KBM-7 (cell line): ENCODE data around the gene PCDHA3.
"Not testable (repeated sequence)": the region's sequence is repeated elsewhere in the genome, so short reads cannot be mapped to it uniquely, and the experiment has no call there.

Experiments
- DNase-seq: peaks from one replicate; pipeline ENCODE4 v3.0.0-alpha.2; 2015
- in situ Hi-C: fragments of 300-500 bp; cut with MboI; formaldehyde crosslinking; loops from 2 replicates; pipeline ENCODE4 v1.14.3; 2020; ENCODE audit warnings: low sequenced_read_pairs, low pct_unique_long_range_greater_than_20kb, mixed read lengths

PCDHA3 gene

DNA sequence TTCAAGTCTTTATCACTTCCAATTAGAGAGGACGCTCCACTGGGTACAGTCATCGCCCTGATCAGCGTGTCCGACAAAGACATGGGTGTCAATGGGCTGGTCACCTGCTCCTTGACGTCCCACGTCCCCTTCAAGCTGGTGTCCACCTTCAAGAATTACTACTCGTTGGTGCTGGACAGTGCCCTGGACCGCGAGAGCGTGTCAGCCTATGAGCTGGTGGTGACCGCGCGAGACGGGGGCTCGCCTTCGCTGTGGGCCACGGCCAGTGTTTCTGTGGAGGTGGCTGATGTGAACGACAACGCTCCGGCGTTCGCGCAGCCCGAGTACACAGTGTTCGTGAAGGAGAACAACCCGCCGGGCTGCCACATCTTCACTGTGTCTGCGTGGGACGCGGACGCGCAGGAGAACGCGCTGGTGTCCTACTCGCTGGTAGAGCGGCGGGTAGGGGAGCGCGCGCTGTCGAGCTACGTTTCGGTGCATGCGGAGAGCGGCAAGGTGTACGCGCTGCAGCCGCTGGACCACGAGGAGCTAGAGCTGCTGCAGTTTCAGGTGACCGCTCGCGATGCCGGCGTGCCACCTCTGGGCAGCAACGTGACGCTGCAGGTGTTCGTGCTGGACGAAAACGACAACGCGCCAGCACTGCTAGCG, 7.5 kb downstream of the PCDHA3 start:
- in situ Hi-C loops = not testable (repeated sequence)

DNA sequence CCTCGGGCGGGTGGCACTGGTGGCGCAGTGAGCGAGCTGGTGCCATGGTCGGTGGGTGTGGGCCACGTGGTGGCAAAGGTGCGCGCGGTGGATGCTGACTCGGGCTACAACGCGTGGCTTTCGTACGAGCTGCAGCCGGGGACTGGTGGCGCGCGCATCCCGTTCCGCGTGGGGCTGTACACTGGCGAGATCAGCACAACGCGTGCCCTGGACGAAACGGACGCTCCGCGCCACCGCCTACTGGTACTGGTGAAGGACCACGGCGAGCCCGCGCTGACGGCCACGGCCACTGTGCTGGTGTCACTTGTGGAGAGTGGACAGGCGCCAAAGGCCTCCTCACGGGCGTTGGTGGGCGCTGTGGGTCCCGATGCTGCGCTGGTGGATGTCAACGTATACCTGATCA, 8.0 kb downstream of the PCDHA3 start:
- no peak for DNase-seq
- in situ Hi-C loops = no loop called here

More for the DNA sequence above, 7.5 kb downstream of the PCDHA3 start:
- not testable (repeated sequence) for DNase-seq

DNA sequence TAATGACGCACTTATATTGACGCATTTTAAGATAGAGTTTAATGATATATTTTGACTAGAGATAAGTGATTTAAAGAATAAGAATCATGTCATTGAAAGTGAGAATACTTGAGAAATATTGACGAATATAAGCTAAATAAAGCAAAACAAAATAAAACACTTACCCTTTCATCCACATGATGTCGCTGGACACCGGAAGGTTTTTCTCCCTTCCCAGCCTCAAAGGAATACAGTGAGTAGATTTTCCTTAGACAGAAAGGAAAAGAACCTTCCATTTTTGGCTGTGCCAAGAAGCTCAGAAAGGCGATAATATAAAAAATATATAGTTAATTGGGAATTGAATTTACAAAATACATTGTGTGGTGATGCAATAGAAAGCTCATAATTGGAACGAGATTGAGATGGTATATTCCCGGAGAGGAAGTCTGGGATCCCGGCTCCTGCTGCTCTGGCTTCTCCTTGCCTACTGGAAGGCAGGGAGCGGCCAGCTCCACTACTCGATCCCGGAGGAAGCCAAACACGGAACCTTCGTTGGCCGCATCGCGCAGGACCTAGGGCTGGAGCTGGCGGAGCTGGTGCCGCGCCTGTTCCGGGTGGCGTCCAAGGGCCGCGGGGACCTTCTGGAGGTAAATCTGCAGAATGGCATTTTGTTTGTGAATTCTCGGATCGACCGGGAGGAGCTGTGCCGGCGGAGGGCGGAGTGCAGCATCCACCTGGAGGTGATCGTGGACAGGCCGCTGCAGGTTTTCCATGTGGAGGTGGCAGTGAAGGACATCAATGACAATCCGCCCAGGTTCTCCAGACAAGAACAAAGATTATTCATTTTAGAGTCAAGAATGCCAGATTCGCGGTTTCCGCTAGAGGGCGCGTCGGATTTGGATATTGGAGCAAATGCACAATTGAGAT, 20.8 kb downstream of the PCDHA3 start, which contains the start of gene PCDHA5:
Gene PCDHA5, plus strand, starts transcription at position 239 of the 906 bp plus-strand sequence.
- peak; percentile 44 for DNase-seq
- in situ Hi-C loops = no loop called here

DNA sequence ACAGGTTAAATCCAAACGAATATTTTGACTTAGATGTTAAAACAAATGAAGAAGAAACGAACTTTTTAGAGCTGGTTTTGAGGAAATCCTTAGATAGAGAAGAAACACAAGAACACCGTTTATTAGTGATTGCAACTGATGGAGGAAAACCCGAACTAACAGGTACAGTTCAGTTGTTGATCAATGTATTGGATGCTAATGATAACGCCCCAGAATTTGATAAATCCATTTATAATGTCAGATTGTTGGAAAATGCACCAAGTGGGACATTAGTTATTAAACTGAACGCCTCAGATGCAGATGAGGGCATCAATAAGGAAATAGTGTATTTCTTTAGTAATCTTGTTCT, 21.4 kb downstream of the PCDHA3 start:
- DNase-seq = no peak
- in situ Hi-C loops = no loop called here

DNA sequence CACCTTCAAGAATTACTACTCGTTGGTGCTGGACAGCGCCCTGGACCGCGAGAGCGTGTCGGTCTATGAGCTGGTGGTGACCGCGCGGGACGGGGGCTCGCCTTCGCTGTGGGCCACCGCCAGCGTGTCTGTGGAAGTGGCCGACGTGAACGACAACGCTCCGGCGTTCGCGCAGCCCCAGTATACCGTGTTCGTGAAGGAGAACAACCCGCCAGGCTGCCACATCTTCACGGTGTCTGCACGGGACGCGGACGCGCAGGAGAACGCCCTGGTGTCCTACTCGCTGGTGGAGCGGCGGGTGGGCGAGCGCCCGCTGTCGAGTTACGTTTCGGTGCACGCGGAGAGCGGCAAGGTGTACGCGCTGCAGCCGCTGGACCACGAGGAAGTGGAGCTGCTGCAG, 22.1 kb downstream of the PCDHA3 start:
- in situ Hi-C loops, DNase-seq: not testable (repeated sequence)

DNA sequence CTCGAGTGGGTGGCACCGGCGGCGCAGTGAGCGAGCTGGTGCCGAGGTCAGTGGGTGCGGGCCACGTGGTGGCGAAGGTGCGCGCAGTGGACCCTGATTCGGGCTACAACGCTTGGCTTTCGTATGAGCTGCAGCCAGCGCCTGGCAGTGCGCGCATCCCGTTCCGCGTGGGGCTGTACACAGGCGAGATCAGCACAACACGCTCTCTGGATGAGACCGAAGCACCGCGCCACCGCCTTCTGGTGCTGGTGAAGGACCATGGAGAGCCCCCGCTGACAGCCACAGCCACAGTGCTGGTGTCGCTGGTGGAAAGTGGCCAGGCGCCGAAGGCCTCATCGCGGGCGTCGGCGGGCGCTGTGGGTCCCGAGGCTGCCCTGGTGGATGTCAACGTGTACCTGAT, 22.6 kb downstream of the PCDHA3 start:
- DNase-seq = no peak
- in situ Hi-C loops = no loop called here

DNA sequence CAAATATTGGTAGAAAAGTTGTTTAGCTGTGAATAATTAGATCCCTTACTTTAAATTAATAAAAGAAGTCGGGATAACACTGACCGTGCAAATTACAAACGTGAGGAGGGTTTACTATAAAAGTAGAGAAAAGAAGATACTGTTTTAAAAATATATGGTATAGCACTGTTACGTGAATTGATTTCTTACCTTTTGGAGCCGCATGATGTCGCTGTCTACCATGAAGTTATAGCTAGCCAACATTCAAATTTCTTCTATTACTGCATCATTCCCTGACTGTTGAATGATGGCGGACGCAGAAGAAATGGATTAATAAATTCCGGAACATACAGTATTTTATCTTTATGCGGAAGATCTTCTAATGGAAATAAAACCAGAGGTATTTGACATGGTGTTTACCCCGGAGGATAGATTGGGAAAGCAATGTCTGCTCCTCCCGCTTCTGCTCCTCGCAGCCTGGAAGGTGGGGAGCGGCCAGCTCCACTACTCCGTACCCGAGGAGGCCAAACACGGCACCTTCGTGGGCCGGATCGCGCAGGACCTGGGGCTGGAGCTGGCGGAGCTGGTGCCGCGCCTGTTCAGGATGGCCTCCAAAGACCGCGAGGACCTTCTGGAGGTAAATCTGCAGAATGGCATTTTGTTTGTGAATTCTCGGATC, 27.0 kb downstream of the PCDHA3 start, which contains the start of gene PCDHA6:
Gene PCDHA6, plus strand, starts transcription at position 257 of the 658 bp plus-strand sequence. Its CDS starts 132 bp downstream, at position 389.
- DNase-seq = no peak

DNA sequence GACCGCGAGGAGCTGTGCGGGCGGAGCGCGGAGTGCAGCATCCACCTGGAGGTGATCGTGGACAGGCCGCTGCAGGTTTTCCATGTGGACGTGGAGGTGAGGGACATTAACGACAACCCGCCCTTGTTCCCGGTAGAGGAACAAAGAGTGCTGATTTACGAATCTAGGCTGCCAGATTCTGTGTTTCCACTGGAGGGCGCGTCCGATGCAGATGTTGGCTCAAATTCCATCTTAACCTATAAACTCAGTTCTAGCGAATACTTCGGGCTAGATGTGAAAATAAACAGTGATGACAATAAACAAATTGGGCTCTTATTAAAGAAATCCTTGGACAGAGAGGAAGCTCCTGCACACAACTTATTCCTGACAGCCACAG, 27.5 kb downstream of the PCDHA3 start:
- DNase-seq = no peak
- in situ Hi-C loops = no loop called here

More for the DNA sequence above, 27.0 kb downstream of the PCDHA3 start, which contains the start of gene PCDHA6:
- in situ Hi-C loops = no loop called here

DNA sequence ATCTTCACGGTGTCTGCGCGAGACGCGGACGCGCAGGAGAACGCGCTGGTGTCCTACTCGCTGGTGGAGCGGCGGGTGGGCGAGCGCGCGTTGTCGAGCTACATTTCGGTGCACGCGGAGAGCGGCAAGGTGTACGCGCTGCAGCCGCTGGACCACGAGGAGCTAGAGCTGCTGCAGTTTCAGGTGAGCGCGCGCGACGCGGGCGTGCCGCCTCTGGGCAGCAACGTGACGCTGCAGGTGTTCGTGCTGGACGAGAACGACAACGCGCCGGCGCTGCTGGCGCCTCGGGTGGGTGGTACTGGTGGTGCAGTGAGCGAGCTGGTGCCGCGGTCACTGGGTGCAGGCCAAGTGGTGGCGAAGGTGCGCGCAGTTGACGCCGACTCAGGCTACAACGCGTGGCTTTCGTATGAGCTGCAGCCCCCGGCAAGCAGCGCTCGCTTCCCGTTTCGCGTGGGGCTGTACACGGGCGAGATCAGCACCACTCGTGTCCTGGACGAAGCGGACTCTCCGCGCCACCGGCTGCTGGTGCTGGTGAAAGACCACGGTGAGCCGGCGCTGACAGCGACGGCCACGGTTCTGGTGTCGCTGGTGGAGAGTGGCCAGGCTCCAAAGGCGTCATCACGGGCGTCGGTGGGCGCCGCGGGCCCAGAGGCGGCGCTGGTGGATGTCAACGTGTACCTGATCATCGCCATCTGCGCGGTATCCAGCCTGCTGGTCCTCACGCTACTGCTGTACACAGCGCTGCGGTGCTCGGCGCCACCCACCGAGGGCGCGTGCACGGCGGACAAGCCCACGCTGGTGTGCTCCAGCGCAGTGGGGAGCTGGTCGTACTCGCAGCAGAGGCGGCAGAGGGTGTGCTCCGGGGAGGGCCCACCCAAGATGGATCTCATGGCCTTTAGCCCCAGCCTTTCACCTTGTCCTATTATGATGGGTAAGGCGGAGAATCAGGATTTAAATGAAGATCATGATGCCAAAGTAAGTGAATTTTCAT, 28.9 kb downstream of the PCDHA3 start:
- in situ Hi-C loops, DNase-seq: not testable (repeated sequence)

DNA sequence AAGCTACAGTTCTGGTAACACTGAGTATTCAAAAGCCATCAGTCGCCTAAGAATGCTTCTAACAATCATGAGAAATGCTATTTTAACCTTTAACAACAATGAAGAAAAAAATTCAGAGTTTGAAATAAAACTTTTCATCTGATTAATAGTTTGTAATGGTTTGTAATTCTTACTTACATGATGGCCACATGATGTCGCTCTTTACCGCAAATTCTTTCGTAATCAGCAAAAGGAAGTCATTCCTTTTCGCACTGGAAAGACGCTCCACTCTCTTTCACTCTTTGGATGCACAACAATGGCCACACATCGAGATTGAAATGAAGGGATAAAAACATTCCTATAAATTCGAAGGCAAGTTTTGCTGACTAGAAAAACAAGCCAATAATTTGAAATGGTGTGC, 33.1 kb downstream of the PCDHA3 start, which contains the start of gene PCDHA7:
Gene PCDHA7, plus strand, starts transcription at position 277 of the 400 bp plus-strand sequence. Its CDS starts 115 bp downstream, at position 392.
- in situ Hi-C loops = no loop called here
- no peak for DNase-seq

DNA sequence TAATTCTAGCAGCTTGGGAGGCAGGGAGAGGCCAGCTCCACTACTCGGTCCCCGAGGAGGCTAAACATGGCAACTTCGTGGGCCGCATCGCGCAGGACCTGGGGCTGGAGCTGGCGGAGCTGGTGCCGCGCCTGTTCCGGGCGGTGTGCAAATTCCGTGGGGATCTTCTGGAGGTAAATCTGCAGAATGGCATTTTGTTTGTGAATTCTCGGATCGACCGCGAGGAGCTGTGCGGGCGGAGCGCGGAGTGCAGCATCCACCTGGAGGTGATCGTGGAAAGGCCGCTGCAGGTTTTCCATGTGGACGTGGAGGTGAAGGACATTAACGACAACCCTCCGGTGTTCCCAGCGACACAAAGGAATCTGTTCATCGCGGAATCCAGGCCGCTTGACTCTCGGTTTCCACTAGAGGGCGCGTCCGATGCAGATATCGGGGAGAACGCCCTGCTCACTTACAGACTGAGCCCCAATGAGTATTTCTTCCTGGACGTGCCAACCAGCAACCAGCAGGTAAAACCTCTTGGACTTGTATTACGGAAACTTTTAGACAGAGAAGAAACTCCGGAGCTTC, 33.7 kb downstream of the PCDHA3 start:
- in situ Hi-C loops, DNase-seq: not testable (repeated sequence)

DNA sequence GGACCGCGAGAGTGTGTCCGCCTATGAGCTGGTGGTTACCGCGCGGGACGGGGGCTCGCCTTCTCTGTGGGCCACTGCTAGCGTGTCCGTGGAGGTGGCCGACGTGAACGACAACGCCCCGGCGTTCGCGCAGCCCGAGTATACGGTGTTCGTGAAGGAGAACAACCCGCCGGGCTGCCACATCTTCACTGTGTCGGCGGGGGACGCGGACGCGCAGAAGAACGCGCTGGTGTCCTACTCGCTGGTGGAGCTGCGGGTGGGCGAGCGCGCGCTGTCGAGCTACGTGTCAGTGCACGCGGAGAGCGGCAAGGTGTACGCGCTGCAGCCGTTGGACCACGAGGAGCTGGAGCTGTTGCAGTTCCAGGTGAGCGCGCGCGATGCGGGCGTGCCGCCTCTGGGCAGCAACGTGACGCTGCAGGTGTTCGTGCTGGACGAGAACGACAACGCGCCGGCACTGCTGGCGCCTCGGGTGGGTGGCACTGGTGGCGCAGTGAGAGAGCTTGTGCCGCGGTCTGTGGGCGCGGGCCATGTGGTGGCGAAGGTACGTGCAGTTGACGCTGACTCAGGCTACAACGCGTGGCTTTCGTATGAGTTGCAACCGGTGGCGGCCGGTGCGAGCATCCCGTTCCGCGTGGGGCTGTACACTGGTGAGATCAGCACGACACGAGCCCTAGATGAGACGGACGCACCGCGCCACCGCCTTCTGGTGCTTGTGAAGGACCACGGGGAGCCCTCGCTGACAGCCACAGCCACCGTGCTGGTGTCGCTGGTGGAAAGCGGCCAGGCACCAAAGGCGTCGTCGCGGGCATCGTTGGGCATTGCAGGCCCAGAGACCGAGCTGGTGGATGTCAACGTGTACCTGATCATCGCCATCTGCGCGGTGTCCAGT, 35.0 kb downstream of the PCDHA3 start:
- in situ Hi-C loops = no loop called here

DNA sequence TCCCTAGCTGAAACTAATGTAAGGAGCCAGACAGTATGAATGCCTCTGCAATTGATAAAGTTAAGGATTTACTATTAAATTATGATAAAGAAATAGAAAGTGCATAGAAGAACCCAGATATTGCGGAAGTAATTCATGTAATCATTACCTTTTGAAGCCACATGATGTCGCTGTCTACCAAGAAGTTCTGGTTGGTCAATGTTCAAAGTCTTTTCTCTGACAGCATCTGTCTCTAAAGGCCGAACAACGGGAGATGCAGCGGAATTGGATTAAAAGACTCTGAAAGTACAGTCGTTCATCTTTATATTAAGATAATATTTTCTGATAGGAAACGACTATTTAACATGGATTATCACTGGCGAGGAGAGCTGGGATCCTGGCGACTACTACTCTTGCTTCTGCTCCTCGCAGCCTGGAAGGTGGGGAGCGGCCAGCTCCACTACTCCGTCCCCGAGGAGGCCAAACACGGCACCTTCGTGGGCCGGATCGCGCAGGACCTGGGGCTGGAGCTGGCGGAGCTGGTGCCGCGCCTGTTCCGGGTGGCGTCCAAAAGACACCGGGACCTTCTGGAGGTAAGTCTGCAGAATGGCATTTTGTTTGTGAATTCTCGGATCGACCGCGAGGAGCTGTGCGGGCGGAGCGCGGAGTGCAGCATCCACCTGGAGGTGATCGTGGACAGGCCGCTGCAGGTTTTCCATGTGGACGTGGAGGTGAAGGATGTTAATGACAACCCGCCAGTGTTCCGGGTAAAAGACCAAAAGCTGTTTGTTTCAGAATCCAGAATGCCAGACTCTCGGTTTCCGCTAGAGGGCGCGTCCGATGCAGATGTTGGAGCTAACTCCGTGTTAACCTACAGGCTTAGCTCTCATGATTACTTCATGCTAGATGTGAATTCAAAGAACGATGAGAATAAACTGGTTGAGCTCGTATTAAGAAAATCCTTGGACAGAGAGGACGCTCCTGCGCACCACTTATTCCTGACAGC, 40.4 kb downstream of the PCDHA3 start, which contains the start of gene PCDHA8:
Gene PCDHA8, plus strand, starts transcription at position 210 of the 985 bp plus-strand sequence. Its CDS starts 135 bp downstream, at position 345.
- peak; percentile 9 for DNase-seq
- in situ Hi-C loops = no loop called here

More for the DNA sequence above, 35.0 kb downstream of the PCDHA3 start:
- DNase-seq = no peak

DNA sequence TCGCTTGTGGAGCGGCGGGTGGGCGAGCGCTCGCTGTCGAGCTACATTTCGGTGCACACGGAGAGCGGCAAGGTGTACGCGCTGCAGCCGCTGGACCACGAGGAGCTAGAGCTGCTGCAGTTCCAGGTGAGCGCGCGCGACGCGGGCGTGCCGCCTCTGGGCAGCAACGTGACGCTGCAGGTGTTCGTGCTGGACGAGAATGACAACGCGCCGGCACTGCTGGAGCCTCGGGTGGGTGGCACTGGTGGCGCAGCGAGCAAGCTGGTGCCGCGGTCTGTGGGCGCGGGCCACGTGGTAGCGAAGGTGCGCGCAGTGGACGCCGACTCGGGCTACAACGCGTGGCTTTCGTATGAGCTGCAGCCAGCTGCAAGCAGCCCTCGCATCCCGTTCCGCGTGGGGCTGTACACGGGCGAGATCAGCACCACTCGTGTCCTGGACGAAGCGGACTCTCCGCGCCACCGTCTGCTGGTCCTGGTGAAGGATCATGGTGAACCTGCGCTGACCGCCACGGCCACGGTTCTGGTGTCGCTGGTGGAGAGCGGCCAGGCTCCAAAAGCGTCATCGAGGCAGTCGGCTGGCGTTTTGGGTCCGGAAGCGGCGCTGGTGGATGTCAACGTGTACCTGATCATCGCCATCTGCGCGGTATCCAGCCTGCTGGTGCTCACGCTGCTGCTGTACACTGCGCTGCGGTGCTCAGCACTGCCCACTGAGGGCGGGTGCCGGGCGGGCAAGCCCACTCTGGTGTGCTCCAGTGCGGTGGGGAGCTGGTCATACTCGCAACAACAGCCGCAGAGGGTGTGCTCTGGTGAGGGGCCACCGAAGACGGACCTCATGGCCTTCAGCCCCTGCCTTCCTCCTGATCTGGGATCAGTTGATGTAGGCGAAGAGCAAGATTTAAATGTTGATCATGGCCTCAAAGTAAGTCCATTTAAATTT, 42.2 kb downstream of the PCDHA3 start:
- in situ Hi-C loops = no loop called here
- DNase-seq = no peak
